ENCODE measurements around the gene DGKZ. TPM values are rescaled to one million over a fixed set of nuclear protein-coding genes. Genes with fewer than 3 reads are reported as not detected.

The DGKZ gene
- total RNA-seq (2014; rRNA removed; shearing (Covaris generic)) (50.7 and 62.7 TPM in 2 replicates), polyA plus RNA-seq (2016; fragmentation: Nextera tagmentation; extraction: Ambion mirVana) (21.4 and 23.9 TPM in 2 replicates)

GRCh38 chr11:46346886-46347636 is at the start of gene DGKZ:
TSS of gene DGKZ (plus strand) at chr11:46347463. CDS start at chr11:46347660, 197 bp downstream.
- WGBS, 2 experiments (ENCODE audit: low coverage in 1 of 2, low lambda C conversion rate in 2 of 2, missing lambda C conversion rate in 2 of 2), result 12 to 18% methylated on average over 20 to 51 of the region's 80 CpGs
- Histone ChIP-seq H2AFZ (peak within 1 kb of the TSS; percentile 75), H3K9me3 (ENCODE audit: low read depth) (no peaks in the 10 kb centered on the region), H3K27ac (no peak within 1 kb of the TSS), H3F3A (ENCODE audit: insufficient read depth) (no peaks in the 10 kb centered on the region), H3K27me3 (replicated peaks; ENCODE audit: insufficient read depth) (no peaks in the 10 kb centered on the region), H3K4me1 (ENCODE audit: insufficient read depth) (peaks cover 9% of the 10 kb centered on the region; the same call in 1 of the 2 replicates), H3K9ac (peak within 1 kb of the TSS; percentile 85), H3K4me2 (ENCODE audit: unreplicated experiment) (peak within 1 kb of the TSS; percentile 92), H3K79me2 (ENCODE audit: insufficient read depth) (peaks cover 41% of the 10 kb centered on the region), H3K9me2 (ENCODE audit: insufficient read depth) (no peaks in the 10 kb centered on the region), H4K20me1 (ENCODE audit: insufficient read depth) (no peaks in the 10 kb centered on the region), H3K36me3 (ENCODE audit: low read depth) (no peaks in the 10 kb centered on the region), H3K4me3 (peak within 1 kb of the TSS; percentile 78)
- in situ Hi-C loops (cut with MboI), result no loop called here
- no peak for TF ChIP-seq EZH2phosphoT487 (IDR thresholded peaks at IDR 0.05; ENCODE audit: insufficient read depth, low read depth)
- TF ChIP-seq EZH2 (IDR thresholded peaks at IDR 0.05; ENCODE audit: insufficient read depth, poor library complexity, severe bottlenecking), result no peak
- DNase-seq, result peak; percentile 88

- Histone ChIP-seq H3K9me3 (ENCODE audit: low read depth) (no peaks in the 10 kb centered on the region), H3K4me1 (ENCODE audit: insufficient read depth) (peaks cover 58% of the 10 kb centered on the region), H3K4me3 (peak overlapping the region; percentile 45), H3K9me2 (ENCODE audit: insufficient read depth) (no peaks in the 10 kb centered on the region), H3K36me3 (ENCODE audit: low read depth) (peaks cover 15% of the 10 kb centered on the region; the same call in 1 of the 2 replicates), H3K4me2 (ENCODE audit: unreplicated experiment) (peak overlapping the region; percentile 63), H3K9ac (peak overlapping the region; percentile 51), H3K79me2 (ENCODE audit: insufficient read depth) (peaks cover 80% of the 10 kb centered on the region), H4K20me1 (ENCODE audit: insufficient read depth) (no peaks in the 10 kb centered on the region), H3F3A (ENCODE audit: insufficient read depth) (peaks cover 58% of the 10 kb centered on the region), H3K27me3 (replicated peaks; ENCODE audit: insufficient read depth) (no peaks in the 10 kb centered on the region), H2AFZ (no peak overlapping the region), H3K27ac (peak overlapping the region; percentile 99)
- TF ChIP-seq EZH2phosphoT487 (IDR thresholded peaks at IDR 0.05; ENCODE audit: insufficient read depth, low read depth) (no peak), EZH2 (IDR thresholded peaks at IDR 0.05; ENCODE audit: insufficient read depth, poor library complexity, severe bottlenecking) (no peak)
- 3 to 5% methylated on average over 8 of the region's 8 CpGs for WGBS, 2 experiments (ENCODE audit: low coverage in 1 of 2, low lambda C conversion rate in 2 of 2, missing lambda C conversion rate in 2 of 2)
- in situ Hi-C loops (cut with MboI), result no loop called here
- DNase-seq, result peak; percentile 93
Observed at GRCh38 chr11:46298699-46299433, 48.4 kb upstream of the DGKZ start.

- Histone ChIP-seq H4K20me1 (ENCODE audit: insufficient read depth) (no peaks in the 10 kb centered on the region), H3K9ac (peak overlapping the region; percentile 51), H3K36me3 (ENCODE audit: low read depth) (peaks cover 17% of the 10 kb centered on the region; the same call in 1 of the 2 replicates), H3K27ac (peak overlapping the region; percentile 99), H3K4me2 (ENCODE audit: unreplicated experiment) (peak overlapping the region; percentile 63), H3K9me3 (ENCODE audit: low read depth) (no peaks in the 10 kb centered on the region), H3K4me1 (ENCODE audit: insufficient read depth) (peaks cover 51% of the 10 kb centered on the region), H2AFZ (no peak overlapping the region), H3F3A (ENCODE audit: insufficient read depth) (peaks cover 55% of the 10 kb centered on the region), H3K9me2 (ENCODE audit: insufficient read depth) (no peaks in the 10 kb centered on the region), H3K27me3 (replicated peaks; ENCODE audit: insufficient read depth) (no peaks in the 10 kb centered on the region), H3K79me2 (ENCODE audit: insufficient read depth) (peaks cover 82% of the 10 kb centered on the region), H3K4me3 (peak overlapping the region; percentile 45)
- TF ChIP-seq EZH2 (IDR thresholded peaks at IDR 0.05; ENCODE audit: insufficient read depth, poor library complexity, severe bottlenecking) (no peak), EZH2phosphoT487 (IDR thresholded peaks at IDR 0.05; ENCODE audit: insufficient read depth, low read depth) (no peak)
- peak; percentile 66 for DNase-seq
- 26 to 27% methylated on average over 5 of the region's 5 CpGs for WGBS, 2 experiments (ENCODE audit: low coverage in 1 of 2, low lambda C conversion rate in 2 of 2, missing lambda C conversion rate in 2 of 2)
- in situ Hi-C loops (cut with MboI), result no loop called here
Observed at GRCh38 chr11:46299451-46299961, 47.8 kb upstream of the DGKZ start.

- H3K79me2 ChIP-seq (ENCODE audit: insufficient read depth), result peaks cover 87% of the 10 kb centered on the region
- peak overlapping the region; percentile 99 for H3K27ac ChIP-seq
- no peaks in the 10 kb centered on the region for H3K9me2 ChIP-seq (ENCODE audit: insufficient read depth)
- H3K27me3 ChIP-seq (replicated peaks; ENCODE audit: insufficient read depth), result no peaks in the 10 kb centered on the region
- TF ChIP-seq EZH2phosphoT487 (IDR thresholded peaks at IDR 0.05; ENCODE audit: insufficient read depth, low read depth) (no peak), EZH2 (IDR thresholded peaks at IDR 0.05; ENCODE audit: insufficient read depth, poor library complexity, severe bottlenecking) (no peak)
- H4K20me1 ChIP-seq (ENCODE audit: insufficient read depth), result no peaks in the 10 kb centered on the region
- H3K4me1 ChIP-seq (ENCODE audit: insufficient read depth), result peaks cover 49% of the 10 kb centered on the region
- 85 to 93% methylated on average over 7 of the region's 7 CpGs for WGBS, 2 experiments (ENCODE audit: low coverage in 1 of 2, low lambda C conversion rate in 2 of 2, missing lambda C conversion rate in 2 of 2)
- H3K4me2 ChIP-seq (ENCODE audit: unreplicated experiment), result peak overlapping the region; percentile 63
- peaks cover 55% of the 10 kb centered on the region for H3F3A ChIP-seq (ENCODE audit: insufficient read depth)
- no peaks in the 10 kb centered on the region for H3K9me3 ChIP-seq (ENCODE audit: low read depth)
- peak overlapping the region; percentile 18; the same call in 1 of the 2 replicates for H3K9ac ChIP-seq
- in situ Hi-C loops (cut with MboI), result no loop called here
- no peak overlapping the region for H3K4me3 ChIP-seq
- H3K36me3 ChIP-seq (ENCODE audit: low read depth), result peaks cover 17% of the 10 kb centered on the region; the same call in 1 of the 2 replicates
- no peak for DNase-seq
- H2AFZ ChIP-seq, result no peak overlapping the region
Observed at GRCh38 chr11:46300270-46300669, 47.0 kb upstream of the DGKZ start.

Measured in GM23248 (cell line).